NCI-H1048 (cell line): Measurements from ENCODE around the gene ENDOD1.
"Not testable (repeated sequence)": the region's sequence is repeated elsewhere in the genome, so short reads cannot be mapped to it uniquely, and the experiment has no call there.

Experiments used
- DNase-seq: peaks from one replicate; lab custom pipeline; 2025; lab: John Stamatoyannopoulos, UW

ENDOD1 gene

GRCh38 chr11:95089620-95090542 is at the start of gene ENDOD1:
Gene ENDOD1, plus strand, starts transcription at chr11:95089846. Its CDS starts 82 bp downstream, at chr11:95089928.
- DNase-seq: peak; percentile 63

- DNase-seq: no peak
These were observed 47.4 kb upstream of the ENDOD1 start for GRCh38 chr11:95042239-95042638.

GRCh38 chr11:95042906-95043305 is 46.7 kb upstream of the ENDOD1 start:
- DNase-seq: no peak

- DNase-seq: no peak
These were observed 45.6 kb upstream of the ENDOD1 start for GRCh38 chr11:95044010-95044409.

- no peak for DNase-seq
These were observed 43.8 kb upstream of the ENDOD1 start for GRCh38 chr11:95045812-95046211.

GRCh38 chr11:95049122-95049521 is 40.5 kb upstream of the ENDOD1 start, which contains the start of gene KDM4F:
Gene KDM4F, plus strand, starts transcription at chr11:95049422.
- not testable (repeated sequence) for DNase-seq

GRCh38 chr11:95050595-95051202 is 38.9 kb upstream of the ENDOD1 start:
- DNase-seq: no peak

GRCh38 chr11:95054356-95054755 is 35.3 kb upstream of the ENDOD1 start:
- no peak for DNase-seq

- no peak for DNase-seq
These were observed 34.3 kb upstream of the ENDOD1 start for GRCh38 chr11:95055283-95055897.

GRCh38 chr11:95057959-95058358 is 31.7 kb upstream of the ENDOD1 start:
- DNase-seq: no peak

GRCh38 chr11:95058621-95059020 is 31.0 kb upstream of the ENDOD1 start:
- no peak for DNase-seq

- no peak for DNase-seq
These were observed 30.6 kb upstream of the ENDOD1 start for GRCh38 chr11:95059046-95059445.

- DNase-seq: no peak
These were observed 24.3 kb upstream of the ENDOD1 start for GRCh38 chr11:95065336-95065735.

- DNase-seq: no peak
These were observed 23.0 kb upstream of the ENDOD1 start, which contains the start of gene SRSF8 for GRCh38 chr11:95066716-95067038. Gene SRSF8, plus strand, starts transcription at chr11:95066919. Its CDS starts 308 bp downstream, at chr11:95067227.

GRCh38 chr11:95067039-95067840 is 22.4 kb upstream of the ENDOD1 start:
- peak; percentile 14 for DNase-seq

GRCh38 chr11:95067841-95068219 is 21.8 kb upstream of the ENDOD1 start:
- DNase-seq: no peak

GRCh38 chr11:95068549-95068948 is 21.1 kb upstream of the ENDOD1 start:
- peak; percentile 28 for DNase-seq

- DNase-seq: no peak
These were observed 19.2 kb upstream of the ENDOD1 start for GRCh38 chr11:95070471-95070870.

GRCh38 chr11:95072948-95073347 is 16.7 kb upstream of the ENDOD1 start:
- DNase-seq: no peak

- DNase-seq: no peak
These were observed 14.7 kb upstream of the ENDOD1 start for GRCh38 chr11:95074792-95075563.

GRCh38 chr11:95076416-95076815 is 13.2 kb upstream of the ENDOD1 start:
- DNase-seq: no peak
